Activated T-cell treated with anti-CD3 and anti-CD28 coated beads, Interleukin-2, amount 50 U/mL, for 24 hours (primary cell): ENCODE measurements around the gene TRPM1.

Experiments used
- DNase-seq: peaks from one replicate; pipeline ENCODE4 v3.0.0-alpha.2; 2020
- H3K27ac Mint-ChIP-seq: 2 replicates; pipeline ENCODE4 v1.8.0; 2020; ENCODE audit warnings: mild to moderate bottlenecking, mixed read lengths
- H3K27me3 Mint-ChIP-seq: 2 replicates; pipeline ENCODE4 v1.8.0; 2020; ENCODE audit warnings: mixed read lengths
- H3K36me3 Mint-ChIP-seq: 2 replicates; pipeline ENCODE4 v1.8.0; 2020; ENCODE audit warnings: low read depth, mixed read lengths
- H3K4me1 Mint-ChIP-seq: 2 replicates; pipeline ENCODE4 v1.8.0; 2020; ENCODE audit warnings: low read depth, mixed read lengths
- H3K4me3 Mint-ChIP-seq: 2 replicates; pipeline ENCODE4 v1.8.0; 2020; ENCODE audit warnings: mild to moderate bottlenecking, moderate library complexity, mixed read lengths
- H3K9me3 Mint-ChIP-seq: 2 replicates; pipeline ENCODE4 v1.8.0; 2020; ENCODE audit warnings: mixed read lengths

The TRPM1 gene

DNA sequence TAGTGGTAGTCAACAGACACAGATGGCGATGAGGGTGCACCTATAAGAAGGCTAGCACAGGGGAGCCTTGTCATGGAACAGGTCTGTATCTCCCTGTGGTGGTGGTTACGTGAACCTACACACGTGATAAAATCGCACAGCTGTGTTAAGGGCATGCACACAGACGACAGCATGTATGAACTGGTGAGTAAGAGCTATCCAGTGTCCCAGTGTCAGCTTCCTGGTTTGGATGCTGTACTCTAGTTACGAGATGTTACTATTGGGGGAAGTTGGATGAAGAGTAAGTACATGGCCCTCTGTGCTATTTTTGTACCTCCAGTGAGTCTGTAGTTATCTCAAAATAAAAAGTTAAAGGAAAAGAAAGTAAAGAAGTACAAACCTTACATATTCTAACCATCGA, 148.3 kb downstream of the TRPM1 start:
- Mint-ChIP-seq H3K27me3 (no peaks in the 10 kb centered on the region), H3K4me1 (peaks cover 5% of the 10 kb centered on the region), H3K27ac (no peak overlapping the region), H3K4me3 (no peak overlapping the region), H3K36me3 (peaks cover 91% of the 10 kb centered on the region), H3K9me3 (peaks cover 4% of the 10 kb centered on the region)
- DNase-seq = no peak
